Stomach (tissue), 19 donors: Measurements from ENCODE around the gene SOX8. TPM values are rescaled to one million over a fixed set of nuclear protein-coding genes. Genes with fewer than 3 reads are reported as not detected.

Source experiments
- DNase-seq, 2 donors: peaks; one replicate each; pipeline versions ENCODE4 v3.0.0 to v3.0.0-alpha.2; 2013 to 2019
- H3K27ac ChIP-seq, 5 donors: fragments of 200-600 bp in 4 of 5; sonication (generic) in 4 of 5; one replicate each; pipeline ENCODE4 v1.5.1; 2013 to 2019; ENCODE audit warnings: mild to moderate bottlenecking in 1 of 5, moderate library complexity in 1 of 5
- H3K27me3 ChIP-seq, 3 donors: fragments of 200-600 bp; sonication (generic); one replicate each; pipeline ENCODE4 v1.5.1; 2017 to 2019; ENCODE audit warnings: mixed run types in 1 of 3
- H3K36me3 ChIP-seq, 4 donors: fragments of 200-600 bp; sonication (generic); 1 replicate in 3 of 4; 2 replicates in 1 of 4; pipeline ENCODE4 v1.5.1; 2016 to 2019
- H3K4me1 ChIP-seq, 4 donors: fragments of 200-600 bp; sonication (generic); one replicate each; pipeline ENCODE4 v1.5.1; 2016 to 2019
- H3K4me3 ChIP-seq, 4 donors: fragments of 200-600 bp; sonication (generic) in 3 of 4; one replicate each; pipeline ENCODE4 v1.5.1; 2016 to 2019; ENCODE audit warnings: mild to moderate bottlenecking in 1 of 4
- H3K9me3 ChIP-seq, 4 donors: fragments of 200-600 bp; sonication (generic); one replicate each; pipeline ENCODE4 v1.5.1; 2016 to 2019
- EP300 ChIP-seq: sonication (generic); formaldehyde crosslinking; IDR thresholded peaks from one replicate; pipeline ENCODE4 v1.6.1; 2017; ENCODE audit warnings: antibody characterized with exemption
- POLR2A ChIP-seq, 4 donors: fragments of 450-650 bp; IDR thresholded peaks; one replicate each; pipeline ENCODE4 v1.6.1; 2016; ENCODE audit warnings: antibody characterized with exemption in 4 of 4, control low read depth in 2 of 4, mild to moderate bottlenecking in 1 of 4, moderate library complexity in 1 of 4
- POLR2AphosphoS5 ChIP-seq, 3 donors: sonication (generic); formaldehyde crosslinking; IDR thresholded peaks; one replicate each; pipeline ENCODE4 v1.6.1; 2016; ENCODE audit warnings: antibody characterized with exemption in 3 of 3
- WGBS, 5 donors: extraction: QIAGEN DNeasy Blood & Tissue Kit in 3 of 5; methylation state at CpG; one replicate each; pipeline versions ENCODE4 v1.1.5 to v1.1.7; 2013 to 2018; 5-methylcytosine and 5-hydroxymethylcytosine counted together
- intact Hi-C: fragments of 100-400 bp; cut with DNase I; formaldehyde crosslinking; loops from one replicate; pipeline ENCODE4 v1.15.1; 2023; ENCODE audit warnings: low total_unique reads
- long read RNA-seq, 10 donors: transcript quantifications; one replicate each; lab custom pipeline, GENCODE V29; 2026
- polyA plus RNA-seq, 3 donors: library from polyadenylated mRNA; stranded (reverse); fragments of 200-250 nt; gene quantifications; one replicate each; pipeline ENCODE4 v1.2.3, GENCODE V29; 2013
- total RNA-seq, 5 donors: library from RNA; depleted of rRNA; stranded (reverse); fragments of >200 nt; gene quantifications; one replicate each; pipeline versions ENCODE4 v1.1.0 to v1.2.3, GENCODE V29; 2014 to 2016
- TF ChIP-seq, protein P1 (sequence below), 7 experiments: fragments of 450-650 bp in 4 of 7; fragments of 200-600 bp in 3 of 7; sonication (generic) in 3 of 7; IDR thresholded peaks; one replicate each; pipeline ENCODE4 v1.5.1; 2016 to 2019; ENCODE audit warnings: antibody characterized with exemption in 7 of 7, control low read depth in 2 of 7, mild to moderate bottlenecking in 1 of 7
- donor health status: healthy with polysubstance abuse.
- donor health status: Bipolar disorder and iron deficiency.
- donor health status: healthy.

Gene SOX8
- total RNA-seq, result 10 to 100 TPM in 1 of 5 donors, 1 to 10 TPM in 1, under 1 TPM in 1, not detected in 2; 0.45 to 15.1 (median 3.3) TPM
- 1 to 10 TPM in 1 of 3 donors, under 1 TPM in 1, not detected in 1; 0.50 to 1.1 TPM for polyA plus RNA-seq
- long read RNA-seq, donor 1, full-length matches to known transcripts, result 1 of 1 reads
- long read RNA-seq, donor 1, partial matches to known transcripts, result 0 of 1 reads
- long read RNA-seq, donor 1, other reads (novel, unspliced or antisense), result 0 of 1 reads
- long read RNA-seq, donor 2, full-length matches to known transcripts, result 5 of 5 reads
- long read RNA-seq, donor 2, partial matches to known transcripts, result 0 of 5 reads
- long read RNA-seq, donor 2, other reads (novel, unspliced or antisense), result 0 of 5 reads
- long read RNA-seq, donor 3, partial matches to known transcripts, result 0 of 2 reads
- long read RNA-seq, donor 3, other reads (novel, unspliced or antisense), result 0 of 2 reads
- long read RNA-seq, donor 4, result 0 reads
- long read RNA-seq, donor 5, full-length matches to known transcripts, result 1 of 1 reads
- long read RNA-seq, donor 5, partial matches to known transcripts, result 0 of 1 reads
- long read RNA-seq, donor 5, other reads (novel, unspliced or antisense), result 0 of 1 reads
- long read RNA-seq, donor 6, full-length matches to known transcripts, result 4 of 4 reads
- long read RNA-seq, donor 6, partial matches to known transcripts, result 0 of 4 reads
- long read RNA-seq, donor 6, other reads (novel, unspliced or antisense), result 0 of 4 reads
- long read RNA-seq, donor 7, partial matches to known transcripts, result 0 of 1 reads
- long read RNA-seq, donor 7, other reads (novel, unspliced or antisense), result 0 of 1 reads
- long read RNA-seq, donor 8, partial matches to known transcripts, result 0 of 1 reads
- long read RNA-seq, donor 8, other reads (novel, unspliced or antisense), result 0 of 1 reads
- long read RNA-seq, donor 9, result 0 reads
- long read RNA-seq, donor 10, partial matches to known transcripts, result 0 of 1 reads
- long read RNA-seq, donor 10, other reads (novel, unspliced or antisense), result 0 of 1 reads

DNA sequence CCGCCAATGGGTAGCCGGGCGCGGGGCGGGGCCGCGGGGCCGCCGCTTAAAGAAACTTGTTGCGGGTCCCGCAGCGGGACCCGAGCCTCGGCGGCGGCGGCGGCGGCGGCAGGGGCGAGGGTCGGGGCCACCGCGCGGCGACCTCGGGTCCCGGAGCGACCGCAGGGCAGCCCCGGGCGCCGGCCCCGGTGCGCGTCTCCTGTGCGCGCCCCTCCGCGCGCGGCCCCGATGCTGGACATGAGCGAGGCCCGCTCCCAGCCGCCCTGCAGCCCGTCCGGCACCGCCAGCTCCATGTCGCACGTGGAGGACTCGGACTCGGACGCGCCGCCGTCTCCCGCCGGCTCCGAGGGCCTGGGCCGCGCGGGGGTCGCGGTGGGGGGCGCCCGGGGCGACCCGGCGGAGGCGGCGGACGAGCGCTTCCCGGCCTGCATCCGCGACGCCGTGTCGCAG is at the start of gene SOX8:
Gene SOX8, plus strand, starts transcription at position 76 of the 450 bp plus-strand sequence. Its CDS starts 153 bp downstream, at position 229.
- intact Hi-C loops, result no loop called here
- H3K27ac ChIP-seq, result peak within 1 kb of the TSS in 1 of 5 donors; percentile 29
- no peaks in the 10 kb centered on the region for H3K9me3 ChIP-seq
- peaks cover 8 to 85% (median 42%) of the 10 kb centered on the region in 3 donors for H3K27me3 ChIP-seq
- H3K4me1 ChIP-seq, result peaks cover 10 to 38% (median 30%) of the 10 kb centered on the region in 4 donors
- 0 to 2% (median 0%) methylated on average over 24 to 79 of the region's 80 CpGs; no CpG with 5 or more reads in 1 of the 5 donors for WGBS, 5 donors
- H3K36me3 ChIP-seq, result no peaks in the 10 kb centered on the region
- TF ChIP-seq, protein P1, sequence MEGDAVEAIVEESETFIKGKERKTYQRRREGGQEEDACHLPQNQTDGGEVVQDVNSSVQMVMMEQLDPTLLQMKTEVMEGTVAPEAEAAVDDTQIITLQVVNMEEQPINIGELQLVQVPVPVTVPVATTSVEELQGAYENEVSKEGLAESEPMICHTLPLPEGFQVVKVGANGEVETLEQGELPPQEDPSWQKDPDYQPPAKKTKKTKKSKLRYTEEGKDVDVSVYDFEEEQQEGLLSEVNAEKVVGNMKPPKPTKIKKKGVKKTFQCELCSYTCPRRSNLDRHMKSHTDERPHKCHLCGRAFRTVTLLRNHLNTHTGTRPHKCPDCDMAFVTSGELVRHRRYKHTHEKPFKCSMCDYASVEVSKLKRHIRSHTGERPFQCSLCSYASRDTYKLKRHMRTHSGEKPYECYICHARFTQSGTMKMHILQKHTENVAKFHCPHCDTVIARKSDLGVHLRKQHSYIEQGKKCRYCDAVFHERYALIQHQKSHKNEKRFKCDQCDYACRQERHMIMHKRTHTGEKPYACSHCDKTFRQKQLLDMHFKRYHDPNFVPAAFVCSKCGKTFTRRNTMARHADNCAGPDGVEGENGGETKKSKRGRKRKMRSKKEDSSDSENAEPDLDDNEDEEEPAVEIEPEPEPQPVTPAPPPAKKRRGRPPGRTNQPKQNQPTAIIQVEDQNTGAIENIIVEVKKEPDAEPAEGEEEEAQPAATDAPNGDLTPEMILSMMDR (IDR thresholded peaks at IDR 0.05), result no peak
- no peak for TF ChIP-seq EP300
- TF ChIP-seq POLR2AphosphoS5 (IDR thresholded peaks at IDR 0.05), result no peak
- no peak for TF ChIP-seq POLR2A (IDR thresholded peaks at IDR 0.05)
- peak in 1 of 2 donors; percentile 43 for DNase-seq
- H3K4me3 ChIP-seq, result peak within 1 kb of the TSS; percentile 51 to 65 (median 58)

DNA sequence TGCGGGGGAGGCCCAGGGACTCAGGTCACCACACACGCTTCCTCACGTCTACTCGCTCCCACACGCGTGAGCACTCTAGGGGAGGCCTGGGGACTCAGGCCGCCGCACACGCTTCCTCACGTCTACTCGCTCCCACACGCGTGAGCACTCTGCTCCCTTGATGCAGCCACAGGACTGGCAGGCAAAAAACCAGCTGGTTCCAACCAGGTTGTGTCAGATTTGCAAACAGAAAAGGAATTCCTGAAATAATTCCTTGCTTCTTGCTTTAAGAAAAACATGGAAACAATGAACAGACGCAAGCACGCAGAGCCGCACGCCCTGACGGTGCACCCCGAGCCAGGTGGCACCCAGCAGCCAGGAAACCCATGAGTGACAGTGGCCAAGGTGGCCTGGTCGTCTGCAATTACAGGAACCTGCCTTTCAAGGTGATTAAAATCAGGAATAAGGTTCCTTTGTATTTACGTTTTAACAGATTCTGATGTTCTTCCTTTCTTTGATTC is 48.7 kb upstream of the SOX8 start:
- no peaks in the 10 kb centered on the region for H3K9me3 ChIP-seq
- WGBS, 5 donors, result 89 to 95% (median 93%) methylated on average over 21 of the region's 21 CpGs
- DNase-seq, result no peak
- intact Hi-C loops, result no loop called here
- H3K4me3 ChIP-seq, result no peak overlapping the region
- H3K36me3 ChIP-seq, result peaks cover 7 to 71% (median 70%) of the 10 kb centered on the region in 4 donors
- H3K27ac ChIP-seq, result no peak overlapping the region
- TF ChIP-seq POLR2AphosphoS5 (IDR thresholded peaks at IDR 0.05) (no peak), POLR2A (IDR thresholded peaks at IDR 0.05) (no peak), EP300 (no peak)
- TF ChIP-seq, protein P1 (IDR thresholded peaks at IDR 0.05), result no peak
- no peaks in the 10 kb centered on the region for H3K4me1 ChIP-seq
- H3K27me3 ChIP-seq, result no peaks in the 10 kb centered on the region

DNA sequence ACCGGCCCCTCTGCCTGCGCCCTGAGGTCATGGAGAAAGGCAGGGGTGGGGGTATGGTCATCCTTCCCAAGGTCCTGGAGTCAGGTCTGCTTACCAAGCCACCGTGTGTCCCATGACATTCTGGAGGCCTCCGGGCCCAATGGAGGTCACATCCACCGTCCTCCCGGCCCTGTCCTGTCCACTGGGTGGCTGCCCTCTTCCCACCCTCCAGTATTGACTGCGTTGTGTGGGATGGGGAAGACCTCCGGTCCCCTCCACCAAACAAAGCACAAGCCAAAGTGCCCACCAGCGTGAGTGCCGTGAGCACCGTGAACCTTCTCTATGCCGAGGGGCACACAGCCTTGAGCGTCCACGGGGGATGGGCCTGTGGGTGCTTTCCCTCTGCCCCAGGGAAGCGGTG is 48.0 kb upstream of the SOX8 start:
- Histone ChIP-seq H3K36me3 (peaks cover 7 to 75% (median 73%) of the 10 kb centered on the region in 4 donors), H3K27me3 (no peaks in the 10 kb centered on the region), H3K4me3 (no peak overlapping the region), H3K27ac (no peak overlapping the region), H3K4me1 (no peaks in the 10 kb centered on the region), H3K9me3 (no peaks in the 10 kb centered on the region)
- DNase-seq, result no peak
- intact Hi-C loops, result no loop called here
- WGBS, 5 donors, result 95 to 100% (median 98%) methylated on average over 4 to 15 of the region's 15 CpGs
- TF ChIP-seq POLR2A (IDR thresholded peaks at IDR 0.05) (no peak), POLR2AphosphoS5 (IDR thresholded peaks at IDR 0.05) (no peak)
- TF ChIP-seq, protein P1 (IDR thresholded peaks at IDR 0.05), result no peak

DNA sequence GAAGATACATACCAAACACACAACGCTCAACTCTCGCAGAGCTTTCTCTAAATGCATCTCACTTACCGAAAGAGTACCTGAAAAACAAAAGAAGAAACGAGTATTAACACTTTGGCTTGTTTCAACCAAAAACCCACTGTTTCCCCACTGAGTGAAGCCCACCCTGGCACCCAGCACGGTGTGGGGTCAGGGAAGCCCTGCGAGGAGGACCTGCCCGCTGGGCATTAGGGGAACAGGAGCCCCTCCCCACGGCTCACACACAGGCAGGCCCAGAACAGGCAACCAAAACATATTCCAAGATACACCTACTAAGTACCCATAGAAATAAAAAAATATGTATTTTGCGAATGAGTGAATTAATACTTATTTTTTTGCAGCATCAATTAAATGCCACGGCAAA is 47.4 kb upstream of the SOX8 start:
- Histone ChIP-seq H3K36me3 (peaks cover 7 to 77% (median 72%) of the 10 kb centered on the region in 4 donors), H3K4me3 (no peak overlapping the region), H3K4me1 (no peaks in the 10 kb centered on the region), H3K27ac (no peak overlapping the region), H3K9me3 (no peaks in the 10 kb centered on the region), H3K27me3 (no peaks in the 10 kb centered on the region)
- intact Hi-C loops, result no loop called here
- WGBS, 5 donors, result 92 to 98% (median 95%) methylated on average over 10 of the region's 10 CpGs
- TF ChIP-seq EP300 (no peak), POLR2A (IDR thresholded peaks at IDR 0.05) (no peak), POLR2AphosphoS5 (IDR thresholded peaks at IDR 0.05) (no peak)
- TF ChIP-seq, protein P1 (IDR thresholded peaks at IDR 0.05), result no peak
- no peak for DNase-seq
